HG02588 (cell line): Measurements from ENCODE around the gene MTA3.
A peak's percentile ranks its signal among the peaks of the same experiment; 100 is the strongest.
"Not testable (repeated sequence)": the region's sequence is repeated elsewhere in the genome, so short reads cannot be mapped to it uniquely, and the experiment has no call there.

ENCODE experiments used
- ATAC-seq: cut with Tn5 transposase; IDR thresholded peaks from one replicate; pipeline ENCODE4 v1.9.1; 2021; ENCODE audit warnings: mild to moderate bottlenecking, moderate library complexity; ENCODE audit not compliant: unreplicated experiment

MTA3 gene

DNA sequence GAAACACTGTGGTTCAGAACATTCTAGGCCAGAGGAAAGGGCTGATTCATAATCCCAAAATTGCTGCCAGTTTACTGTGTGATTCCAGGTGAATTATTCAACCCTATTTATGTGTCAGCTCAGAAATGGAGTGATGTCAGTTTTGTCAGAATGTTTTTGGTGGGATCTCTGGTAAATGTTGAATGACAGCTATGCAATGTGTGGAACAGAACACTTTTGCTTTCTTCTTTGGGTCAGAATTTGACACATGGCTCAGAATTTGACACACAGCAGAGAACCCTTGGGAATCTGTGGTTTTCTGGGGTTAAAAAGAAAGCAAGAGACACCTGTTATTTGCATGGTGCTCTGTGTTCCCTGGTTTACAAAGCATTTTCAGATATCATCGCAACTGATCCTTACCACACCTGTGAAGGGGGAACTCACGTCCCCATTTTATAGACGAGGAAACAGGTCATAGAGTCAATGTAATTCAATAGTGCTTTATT, 1.6 kb upstream of the MTA3 start:
- ATAC-seq: peak; percentile 43

DNA sequence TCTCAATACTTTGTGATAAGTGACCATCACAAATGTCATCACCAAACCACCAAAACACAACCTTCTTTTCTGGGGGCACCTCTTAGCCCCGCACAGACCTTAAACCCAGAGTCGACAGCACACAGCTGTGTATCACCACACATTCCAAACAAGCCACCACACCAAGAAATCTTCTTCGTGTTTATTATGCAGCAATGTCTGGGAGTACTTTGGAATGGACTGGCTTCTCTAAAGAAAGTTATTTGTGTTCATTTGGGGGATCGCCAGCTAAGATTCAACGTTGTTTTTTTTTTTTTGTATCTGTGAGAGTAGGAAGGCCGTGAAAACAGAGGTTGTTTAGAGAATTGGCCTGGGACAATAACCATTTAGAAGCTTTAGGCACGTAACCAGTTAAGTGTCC, 1.1 kb upstream of the MTA3 start:
- no peak for ATAC-seq

DNA sequence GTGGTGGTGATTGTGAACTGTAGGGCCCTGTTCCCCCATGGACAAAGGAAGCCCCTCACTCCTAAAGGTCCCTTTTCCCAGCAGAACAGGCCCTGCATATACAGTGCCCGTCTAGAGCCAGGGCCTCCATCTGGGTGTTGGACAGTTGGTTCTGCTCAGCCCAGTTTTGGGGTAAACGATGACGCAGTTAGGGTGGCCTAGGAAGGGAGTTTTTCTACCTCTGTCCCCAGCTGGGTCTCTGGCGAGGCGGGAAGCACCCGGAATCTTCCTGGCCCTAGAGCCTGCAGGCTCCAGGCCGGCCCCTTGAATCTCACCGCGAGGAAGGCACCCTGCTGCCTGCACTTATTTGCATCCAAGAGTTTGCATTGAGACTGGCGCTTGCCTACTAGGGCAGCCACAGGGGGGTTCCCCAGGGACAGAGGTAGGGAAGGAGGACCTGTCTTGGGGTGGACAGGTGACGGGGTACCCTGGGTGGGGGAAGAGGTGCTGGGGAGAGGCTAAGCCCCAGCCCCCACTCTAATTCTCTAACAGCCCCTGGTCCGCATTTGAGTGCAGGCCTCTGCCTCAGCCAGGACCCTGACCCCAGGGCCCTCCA, 529 bp upstream of the MTA3 start:
- peak; percentile 70 for ATAC-seq

DNA sequence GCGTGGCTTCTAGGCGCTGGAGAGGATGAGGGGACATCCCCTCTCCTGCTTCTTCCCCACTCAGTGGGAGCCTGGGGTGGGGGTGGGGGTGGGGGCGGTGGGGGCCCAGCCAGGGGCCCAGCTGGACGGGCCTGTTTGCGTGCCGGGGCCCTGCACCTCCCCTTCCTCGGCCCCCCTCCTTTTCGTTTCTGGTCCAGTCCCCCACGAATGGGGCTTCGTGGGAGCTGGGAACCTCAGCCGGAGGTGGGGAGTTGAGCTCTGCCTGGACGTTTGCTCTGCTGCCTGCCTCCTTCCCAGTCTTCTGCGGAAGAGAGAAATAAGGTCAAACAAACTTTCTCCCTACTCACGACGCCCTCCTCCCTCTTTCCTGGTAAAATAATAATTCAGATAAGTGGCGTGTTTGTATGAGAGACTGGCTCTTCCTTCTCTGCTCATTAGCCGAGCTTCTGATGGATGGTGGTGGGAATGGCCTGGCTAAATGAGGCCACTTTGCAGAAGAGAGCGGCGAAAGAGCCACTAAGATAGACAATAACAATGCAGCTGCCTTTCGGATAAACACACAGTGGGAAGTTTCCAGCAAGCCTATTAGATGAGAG, 782 bp downstream of the MTA3 start:
- peak; percentile 1 for ATAC-seq

DNA sequence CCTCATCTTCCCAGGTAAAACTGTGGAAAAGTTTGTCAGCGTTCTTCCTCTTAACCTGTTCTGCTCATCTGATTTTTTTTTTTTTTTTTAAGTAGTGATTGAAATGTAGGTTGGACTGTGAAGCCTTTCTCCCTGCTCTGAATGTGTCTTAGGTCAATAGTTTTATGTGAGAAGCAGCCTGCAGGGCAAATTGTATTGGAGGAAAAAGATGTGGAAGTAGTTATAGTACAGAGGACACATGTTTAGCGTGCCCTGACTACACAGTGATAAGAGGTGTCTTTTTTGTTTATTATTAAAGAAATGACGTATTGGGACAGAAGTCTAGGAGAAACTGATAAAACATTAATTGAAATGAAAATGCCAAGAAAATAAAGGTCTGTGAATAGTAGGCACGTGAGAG, 1.5 kb downstream of the MTA3 start:
- ATAC-seq: no peak

DNA sequence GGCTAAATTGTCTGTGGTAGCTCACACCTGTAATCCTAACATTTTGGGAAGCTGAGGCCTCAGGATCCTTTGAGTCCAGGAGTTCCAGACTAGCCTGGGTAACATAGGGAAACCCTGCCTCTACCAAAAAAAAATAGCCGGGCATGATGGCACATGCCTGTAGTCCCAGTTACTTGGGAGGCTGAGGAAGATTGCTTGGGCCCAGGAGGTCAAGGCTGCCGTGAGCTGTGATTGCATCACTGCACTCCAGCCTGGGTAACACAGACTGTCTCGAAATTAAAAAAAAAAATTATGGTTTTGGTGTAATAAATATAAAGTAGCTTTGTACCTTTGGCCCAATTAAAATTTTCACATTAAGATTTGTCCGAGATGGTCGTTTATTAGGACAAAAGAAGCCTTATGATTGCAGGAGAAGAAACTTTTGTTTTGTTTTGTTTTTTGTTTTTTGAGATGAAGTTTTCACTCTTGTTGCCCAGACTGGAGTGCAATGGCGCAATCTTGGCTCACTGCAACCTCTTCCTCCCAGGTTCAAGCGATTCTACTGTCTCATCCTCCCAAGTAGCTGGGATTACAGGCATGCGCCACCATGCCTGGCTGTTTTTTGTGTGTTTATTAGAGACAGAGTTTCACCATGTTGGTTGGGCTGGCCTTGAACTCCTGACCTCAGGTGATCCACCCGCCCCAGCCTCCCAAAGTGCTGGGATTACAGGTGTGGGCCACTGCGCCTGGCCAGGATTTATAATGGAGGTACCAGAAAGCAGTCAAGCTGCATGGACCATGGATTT, 4.1 kb downstream of the MTA3 start:
- ATAC-seq: no peak

DNA sequence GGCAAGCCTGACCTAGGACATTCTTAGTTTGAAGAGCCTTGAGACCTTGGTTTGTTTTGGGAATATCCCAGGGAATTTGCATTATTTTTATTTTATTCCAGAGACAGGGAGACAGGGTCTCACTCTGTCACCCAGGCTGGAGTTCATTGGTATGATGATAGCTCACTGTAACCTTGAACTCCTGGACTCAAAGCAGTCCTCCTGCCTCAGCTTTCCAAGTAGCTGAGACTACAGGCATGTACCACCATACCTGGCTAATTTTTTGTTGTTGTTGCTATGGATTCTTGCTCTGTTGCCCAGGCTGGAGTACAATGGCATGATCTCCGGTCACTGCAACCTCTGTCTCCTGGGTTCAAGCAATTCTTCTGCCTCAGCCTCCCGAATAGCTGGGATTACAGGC, 4.8 kb downstream of the MTA3 start:
- ATAC-seq: no peak

DNA sequence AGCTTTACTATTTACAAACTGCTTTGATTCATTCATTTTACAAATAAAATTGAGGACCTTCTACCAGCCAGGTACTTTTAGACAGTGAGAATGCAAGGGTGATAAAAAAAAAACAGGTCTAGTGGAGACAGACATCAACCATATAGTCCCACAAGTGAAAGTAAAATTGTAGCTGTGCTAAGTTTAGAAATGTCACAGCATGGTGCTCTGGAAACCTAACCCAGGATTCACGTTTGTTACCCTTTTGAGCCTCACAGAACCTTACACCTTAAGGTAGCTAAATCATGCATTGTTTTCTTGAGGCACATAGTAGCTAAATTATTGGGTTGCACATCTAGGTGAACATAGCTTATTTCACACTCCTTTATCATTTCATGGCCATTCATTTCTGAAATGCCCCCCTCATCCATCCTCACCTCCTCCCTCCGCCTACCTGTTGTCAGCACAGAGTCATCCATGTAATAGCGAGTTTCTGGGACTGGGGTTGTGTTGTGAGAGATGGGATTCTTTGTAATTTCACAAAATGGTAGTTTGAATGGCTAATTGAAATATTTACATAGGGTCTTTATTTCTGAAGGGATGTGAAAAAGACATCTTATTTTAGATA, 7.1 kb downstream of the MTA3 start:
- no peak for ATAC-seq

DNA sequence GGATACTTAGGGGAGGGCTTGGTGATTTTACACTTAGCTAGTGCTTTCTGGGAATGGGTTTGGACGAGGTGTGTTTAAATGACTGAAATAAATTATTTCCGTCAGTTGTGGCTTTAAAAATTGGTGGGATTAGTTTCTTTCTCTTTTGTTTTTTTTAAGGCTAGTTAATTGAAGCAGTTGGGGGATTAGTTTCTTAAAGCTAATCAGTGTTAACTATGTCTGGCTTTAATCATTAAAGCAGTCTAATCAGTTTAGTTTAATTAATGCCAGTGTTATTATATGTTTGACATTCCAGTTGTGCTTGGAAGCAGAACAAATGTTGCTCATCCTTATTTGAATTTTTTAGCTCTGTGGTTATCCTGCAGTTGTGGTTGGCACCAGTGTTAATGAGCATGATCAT, 10.2 kb downstream of the MTA3 start:
- no peak for ATAC-seq

DNA sequence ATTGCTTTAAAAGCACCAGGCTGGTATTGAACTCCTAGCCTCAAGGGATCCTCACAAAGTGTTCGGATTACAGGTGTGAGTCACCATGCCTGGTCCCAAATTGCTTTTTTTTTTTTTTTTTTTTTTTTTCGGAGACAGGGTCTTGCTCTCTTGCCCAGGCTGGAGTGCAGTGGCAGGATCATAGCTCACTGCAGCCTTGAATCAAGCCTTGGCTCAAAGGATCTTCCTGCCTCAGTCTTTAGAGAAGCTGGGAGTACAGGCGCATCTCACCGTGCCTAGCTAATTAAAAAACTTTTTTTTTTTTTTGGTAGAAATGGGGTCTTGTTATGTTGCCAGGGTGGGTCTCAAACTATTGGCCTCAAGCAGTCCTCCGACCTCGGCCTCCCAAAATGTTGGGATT, 12.8 kb downstream of the MTA3 start:
- ATAC-seq: no peak

DNA sequence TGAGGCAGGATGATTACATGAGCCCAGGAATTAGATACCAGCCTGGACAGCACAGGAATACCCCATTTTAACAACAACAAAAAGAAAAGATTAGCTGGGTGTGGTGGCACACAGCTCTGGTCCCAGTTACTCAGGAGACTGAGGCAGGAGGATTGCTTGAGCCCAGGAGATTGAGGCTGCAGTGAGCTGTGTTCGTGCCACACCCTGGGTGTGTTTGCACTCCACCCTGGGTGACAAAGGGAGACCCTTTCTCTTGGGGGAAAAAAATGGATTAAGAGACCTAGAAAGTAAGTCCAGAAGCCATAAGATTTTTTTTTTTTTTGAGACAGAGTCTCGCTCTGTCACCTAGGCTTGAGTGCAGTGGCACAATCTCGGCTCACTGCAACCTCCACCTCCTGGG, 16.2 kb downstream of the MTA3 start:
- not testable (repeated sequence) for ATAC-seq

DNA sequence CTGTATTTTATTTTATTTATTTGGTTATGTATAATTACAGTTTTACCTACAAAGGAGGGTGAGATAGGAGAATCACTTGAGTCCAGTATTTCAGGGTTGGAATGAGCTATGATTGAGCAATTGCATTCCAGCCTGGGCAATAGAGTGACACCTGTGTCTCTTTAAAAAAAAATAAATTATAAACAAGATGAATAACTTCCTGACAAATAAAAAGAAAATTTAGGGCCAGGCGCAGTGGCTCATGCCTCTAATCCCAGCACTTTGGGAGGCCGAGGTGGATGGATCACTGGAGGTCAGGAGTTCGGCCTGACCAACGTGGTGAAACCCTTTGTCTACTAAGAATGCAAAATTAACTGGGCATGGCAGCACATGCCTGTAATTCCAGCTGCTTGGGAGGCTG, 17.3 kb downstream of the MTA3 start:
- ATAC-seq: no peak

DNA sequence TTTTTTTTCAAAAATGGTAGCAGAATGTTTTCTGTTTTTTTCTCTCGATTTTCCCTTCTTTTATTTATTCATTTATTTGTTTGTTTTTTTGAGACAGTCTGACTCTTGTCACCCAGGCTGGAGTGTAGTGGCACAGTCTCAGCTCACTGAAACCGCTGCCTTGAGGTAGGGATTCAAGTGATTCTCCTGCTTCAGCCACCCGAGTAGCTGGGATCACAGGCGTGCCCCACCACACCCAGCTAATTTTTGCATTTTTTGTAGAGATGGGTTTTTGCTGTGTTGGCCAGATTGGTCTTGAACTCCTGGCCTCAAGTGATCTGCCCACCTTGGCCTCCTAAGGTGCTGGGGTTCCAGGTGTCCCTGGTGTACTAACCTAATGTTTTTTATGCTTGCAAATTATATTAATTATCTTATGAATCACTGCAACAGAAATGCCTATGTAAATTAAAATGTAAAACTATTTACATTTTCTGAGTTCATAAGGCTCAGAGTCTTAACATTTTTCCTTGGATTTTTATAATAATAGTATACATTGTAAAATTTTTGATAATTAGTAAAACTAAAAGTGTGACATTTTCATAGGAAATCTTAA, 19.2 kb downstream of the MTA3 start:
- ATAC-seq: no peak

DNA sequence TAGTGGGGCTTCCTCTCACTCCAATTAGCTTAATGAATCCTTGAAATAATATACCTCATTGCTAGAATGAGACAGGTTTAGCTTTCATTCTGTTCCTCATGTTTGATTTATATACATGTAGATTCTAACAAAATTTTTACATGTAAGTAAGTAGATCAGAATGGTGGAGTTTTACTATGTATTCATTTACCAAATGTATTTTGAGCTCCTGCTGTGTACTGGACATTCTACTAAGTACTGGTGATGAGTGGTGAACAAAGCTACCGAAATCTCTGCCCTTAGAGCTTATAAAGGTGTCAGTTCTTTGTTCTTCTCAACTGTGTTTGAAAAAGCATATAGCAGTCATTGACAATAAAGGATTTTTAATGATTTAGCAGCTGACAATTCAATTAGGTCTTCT, 19.7 kb downstream of the MTA3 start:
- ATAC-seq: no peak

DNA sequence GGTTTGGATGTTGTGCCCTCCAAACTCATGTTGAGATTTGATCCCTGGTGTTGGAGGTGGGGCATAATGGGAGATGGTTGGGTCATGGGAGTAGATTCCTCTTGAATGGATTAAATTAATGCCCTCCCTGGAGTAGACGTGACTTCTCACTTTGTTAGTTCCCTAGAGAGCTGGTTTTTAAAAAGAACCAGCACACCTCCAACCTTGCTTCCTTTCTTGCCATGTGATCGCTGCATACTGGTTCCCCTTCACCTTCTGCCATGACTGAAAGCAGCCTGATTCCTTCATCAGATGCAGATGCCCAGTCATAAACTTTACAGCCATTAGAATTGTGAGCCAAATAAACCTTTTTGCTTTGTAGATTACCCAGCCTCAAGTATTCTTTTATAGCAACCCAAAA, 21.7 kb downstream of the MTA3 start:
- ATAC-seq: no peak

DNA sequence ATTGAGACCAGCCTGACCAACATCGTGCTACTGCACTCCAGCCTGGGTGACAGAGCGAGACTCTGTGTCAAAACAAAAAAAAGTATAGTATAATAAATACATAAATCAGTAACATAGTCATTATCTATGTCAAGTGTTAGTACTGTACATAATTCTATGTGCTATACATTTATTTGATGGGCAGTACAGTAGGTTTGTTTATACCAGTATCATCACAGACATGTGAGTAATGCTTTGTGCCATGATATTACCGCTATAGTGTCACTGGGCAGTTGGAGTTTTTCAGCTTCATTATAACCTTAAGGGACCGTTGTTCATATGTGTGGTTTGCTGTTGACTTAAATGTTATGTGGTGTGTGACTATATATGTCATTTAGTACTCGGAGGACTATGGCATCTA, 24.9 kb downstream of the MTA3 start:
- ATAC-seq: no peak

DNA sequence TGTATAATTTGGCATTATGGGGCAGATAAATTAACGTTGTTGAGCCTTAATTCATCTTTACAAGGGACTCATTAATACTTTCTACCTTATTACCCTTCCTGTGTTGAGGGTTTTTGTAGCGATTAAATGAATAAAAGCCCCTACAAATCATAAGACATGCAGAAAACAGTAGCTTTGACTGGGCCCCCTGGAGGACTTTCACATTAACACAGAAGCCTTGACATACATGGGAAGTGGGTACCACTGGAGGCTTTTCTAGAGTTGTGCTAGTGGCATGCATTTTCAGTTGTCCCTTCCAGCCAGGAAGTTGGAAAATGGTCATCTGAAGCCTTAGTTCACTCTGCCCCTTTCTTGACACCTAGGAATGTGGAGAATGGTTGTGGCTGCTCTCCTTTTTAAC, 30.2 kb downstream of the MTA3 start:
- ATAC-seq: no peak

DNA sequence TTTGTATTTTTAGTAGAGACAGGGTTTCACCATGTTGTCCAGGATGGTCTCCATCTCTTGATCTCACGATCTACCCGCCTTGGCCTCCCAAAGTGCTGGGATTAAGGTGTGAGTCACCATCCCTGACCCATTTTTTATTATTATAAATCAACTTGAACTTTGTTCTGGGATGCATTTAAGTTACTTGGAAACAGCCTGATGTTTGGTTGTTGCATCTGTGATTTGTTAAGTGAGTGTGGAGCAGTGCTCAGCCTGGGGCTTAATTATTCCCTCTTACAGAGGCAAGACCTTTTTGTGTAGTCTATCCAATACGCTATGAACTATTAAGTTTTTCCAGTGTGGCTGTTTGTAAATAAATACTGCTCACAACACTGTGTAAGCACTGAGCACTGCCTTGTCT, 32.6 kb downstream of the MTA3 start:
- ATAC-seq: no peak

DNA sequence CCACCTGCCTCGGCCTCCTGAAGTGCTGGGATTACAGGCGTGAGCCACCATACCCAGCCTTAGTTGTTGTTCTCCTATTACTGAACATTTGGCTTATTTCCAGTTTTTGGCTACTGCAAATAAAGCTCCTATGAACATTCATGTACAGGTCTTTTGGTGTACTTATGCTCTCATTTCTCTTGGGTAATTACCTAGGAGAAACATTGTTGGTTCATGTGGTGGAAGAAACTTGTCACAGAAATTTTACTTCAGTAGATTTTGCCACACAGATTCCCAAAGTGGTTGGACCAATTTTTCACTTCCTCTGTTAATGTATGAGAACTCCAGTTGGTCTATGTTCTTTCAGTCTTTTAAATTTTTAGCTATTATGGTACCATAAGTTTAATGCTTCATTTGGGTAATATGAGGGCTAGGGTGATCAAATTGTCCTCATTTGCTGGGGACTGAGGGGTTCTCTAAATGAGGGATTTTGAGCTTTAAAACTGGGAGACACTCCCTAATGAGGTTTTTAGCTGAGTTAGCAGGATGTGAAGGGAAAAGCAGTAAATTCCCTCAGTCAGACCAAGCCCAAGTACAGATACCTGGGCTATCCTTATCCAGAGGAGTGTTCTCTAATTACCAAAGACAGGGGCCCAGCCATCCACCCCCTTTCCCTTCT, 33.9 kb downstream of the MTA3 start:
- ATAC-seq: no peak

DNA sequence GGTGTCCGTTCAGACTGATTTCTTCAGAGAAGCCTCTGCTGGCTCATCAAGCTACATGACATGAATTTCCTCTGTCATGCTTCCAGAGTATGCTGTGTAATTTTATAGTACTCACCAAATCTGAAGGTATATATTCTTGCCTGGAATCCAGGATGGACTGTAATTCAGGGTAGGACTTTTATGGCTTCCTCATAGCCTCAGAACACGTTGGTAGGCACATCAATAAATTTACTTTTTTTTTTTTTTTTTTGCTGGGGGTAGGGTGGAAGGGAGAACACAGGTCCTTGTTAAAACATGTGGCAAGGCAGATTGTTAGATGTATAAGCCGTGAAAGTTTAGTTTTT, 34.4 kb downstream of the MTA3 start:
- ATAC-seq: no peak

DNA sequence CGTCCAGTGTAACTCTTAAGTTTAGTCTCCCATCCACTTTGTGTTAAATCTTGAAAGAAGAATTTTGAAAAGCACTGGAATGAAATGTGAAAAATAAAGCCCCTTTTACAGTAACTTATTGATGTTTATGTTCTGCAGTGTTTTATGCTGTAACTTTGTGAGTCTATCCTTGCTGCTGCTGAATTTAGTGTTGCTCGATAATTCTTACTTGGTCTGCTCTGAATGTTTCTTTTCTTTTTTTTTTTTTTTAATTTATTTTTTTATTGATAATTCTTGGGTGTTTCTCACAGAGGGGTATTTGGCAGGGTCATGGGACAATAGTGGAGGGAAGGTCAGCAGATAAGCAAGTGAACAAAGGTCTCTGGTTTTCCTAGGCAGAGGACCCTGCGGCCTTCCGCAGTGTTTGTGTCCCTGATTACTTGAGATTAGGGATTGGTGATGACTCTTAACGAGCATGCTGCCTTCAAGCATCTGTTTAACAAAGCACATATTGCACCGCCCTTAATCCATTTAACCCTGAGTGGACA, 36.0 kb downstream of the MTA3 start:
- not testable (repeated sequence) for ATAC-seq
